OCI-LY7 (cell line): ENCODE data around the gene FRMD8. TPM values are rescaled to one million over a fixed set of nuclear protein-coding genes. Genes with fewer than 3 reads are reported as not detected.
A peak's percentile ranks its signal among the peaks of the same experiment; 100 is the strongest.

ENCODE experiments used
- BruUV-seq: library from RNA; stranded (reverse); fragments of 400-500 nt; replicated peaks from 2 replicates; lab custom pipeline; 2021; lab: Mats Ljungman, UMichigan
- CTCF ChIA-PET: fragments of 300-600 bp; sonication (Branson Sonifier 250); formaldehyde crosslinking; loops from one replicate; lab custom pipeline; 2022; ENCODE audit warnings: antibody characterized with exemption; ENCODE audit not compliant: unreplicated experiment; lab: Charles Lee
- POLR2A ChIA-PET: fragments of 300-600 bp; sonication (Branson Sonifier 250); formaldehyde crosslinking; loops from one replicate; lab custom pipeline; 2022; ENCODE audit warnings: antibody characterized with exemption; lab: Charles Lee
- DNase-seq: peaks from one replicate; pipeline ENCODE4 v3.0.0-alpha.2; 2015; ENCODE audit warnings: low spot score
- H2AFZ ChIP-seq: fragments of 200-600 bp; sonication (generic), shearing (Covaris generic); 2 replicates; pipeline ENCODE4 v1.6.1; 2014; ENCODE audit warnings: mild to moderate bottlenecking, antibody characterized with exemption, low read length, moderate library complexity
- H3K27ac ChIP-seq: fragments of 200-600 bp; sonication (generic); 2 replicates; pipeline ENCODE4 v1.5.1; 2014; ENCODE audit warnings: mixed run types, low read depth, mild to moderate bottlenecking, moderate library complexity, low read length, inconsistent platforms; ENCODE audit not compliant: poor library complexity, severe bottlenecking
- H3K36me3 ChIP-seq: fragments of 200-600 bp; sonication (generic); 2 replicates; pipeline ENCODE4 v1.6.1; 2014; ENCODE audit warnings: mild to moderate bottlenecking, antibody characterized with exemption, low read length, moderate library complexity, mixed read lengths; ENCODE audit not compliant: insufficient read depth
- H3K4me1 ChIP-seq: fragments of 200-600 bp; sonication (generic); 2 replicates; pipeline ENCODE4 v1.5.1; 2014; ENCODE audit warnings: mild to moderate bottlenecking, low read length; ENCODE audit not compliant: insufficient read depth, poor library complexity, severe bottlenecking
- H3K4me2 ChIP-seq: fragments of 200-600 bp; sonication (generic); 2 replicates; pipeline ENCODE4 v1.6.1; 2014; ENCODE audit warnings: mild to moderate bottlenecking, low read length
- H3K4me3 ChIP-seq: fragments of 200-600 bp; sonication (generic); 2 replicates; pipeline ENCODE4 v1.5.1; 2014; ENCODE audit warnings: mild to moderate bottlenecking, low read depth, low read length; ENCODE audit not compliant: poor library complexity, severe bottlenecking
- H3K79me2 ChIP-seq: fragments of 200-600 bp; sonication (generic); 2 replicates; pipeline ENCODE4 v1.6.1; 2016; ENCODE audit warnings: low read depth, mild to moderate bottlenecking, low read length, moderate library complexity, mixed read lengths; ENCODE audit not compliant: insufficient read depth
- H3K9me2 ChIP-seq: fragments of 200-600 bp; sonication (generic); 2 replicates; pipeline ENCODE4 v1.6.1; 2016; ENCODE audit warnings: mild to moderate bottlenecking, low read length, mixed read lengths; ENCODE audit not compliant: insufficient read depth
- H3K9me3 ChIP-seq: fragments of 200-600 bp; sonication (generic); 2 replicates; pipeline ENCODE4 v1.6.1; 2014; ENCODE audit warnings: mild to moderate bottlenecking, mixed run types, low read length, mixed read lengths
- H4K20me1 ChIP-seq: fragments of 200-600 bp; sonication (generic); 2 replicates; pipeline ENCODE4 v1.6.1; 2014; ENCODE audit warnings: mild to moderate bottlenecking, antibody characterized with exemption, low read length, moderate library complexity, mixed read lengths; ENCODE audit not compliant: insufficient read depth
- EZH2phosphoT487 ChIP-seq: fragments of 200-600 bp; sonication (generic); IDR thresholded peaks from 2 replicates; pipeline ENCODE4 v1.6.1; 2018; ENCODE audit warnings: low read depth, borderline replicate concordance, mild to moderate bottlenecking, mixed run types, antibody characterized with exemption, low read length, moderate library complexity, mixed read lengths
- intact Hi-C: fragments of 100-400 bp; cut with micrococcal nuclease; formaldehyde crosslinking; loops from one replicate; pipeline ENCODE4 v1.10.0; 2022; ENCODE audit not compliant: unreplicated experiment
- total RNA-seq, 2 experiments: library from RNA; depleted of rRNA in 1 of 2; stranded (reverse); fragments of >200 nt in 1 of 2; shearing (Covaris generic) in 1 of 2; gene quantifications; 2 replicates each; pipeline ENCODE4 v1.2.3, GENCODE V29; 2014 to 2022
- TF ChIP-seq, protein P1 (sequence below): fragments of 200-600 bp; sonication (generic); conservative IDR thresholded peaks from 2 replicates; pipeline ENCODE4 v1.5.1; 2014; ENCODE audit warnings: mild to moderate bottlenecking, antibody characterized with exemption, low read length, moderate library complexity, mixed read lengths

The FRMD8 gene
- total RNA-seq, 2 experiments from 2014 or later = 37.6 to 55.8 TPM

DNA sequence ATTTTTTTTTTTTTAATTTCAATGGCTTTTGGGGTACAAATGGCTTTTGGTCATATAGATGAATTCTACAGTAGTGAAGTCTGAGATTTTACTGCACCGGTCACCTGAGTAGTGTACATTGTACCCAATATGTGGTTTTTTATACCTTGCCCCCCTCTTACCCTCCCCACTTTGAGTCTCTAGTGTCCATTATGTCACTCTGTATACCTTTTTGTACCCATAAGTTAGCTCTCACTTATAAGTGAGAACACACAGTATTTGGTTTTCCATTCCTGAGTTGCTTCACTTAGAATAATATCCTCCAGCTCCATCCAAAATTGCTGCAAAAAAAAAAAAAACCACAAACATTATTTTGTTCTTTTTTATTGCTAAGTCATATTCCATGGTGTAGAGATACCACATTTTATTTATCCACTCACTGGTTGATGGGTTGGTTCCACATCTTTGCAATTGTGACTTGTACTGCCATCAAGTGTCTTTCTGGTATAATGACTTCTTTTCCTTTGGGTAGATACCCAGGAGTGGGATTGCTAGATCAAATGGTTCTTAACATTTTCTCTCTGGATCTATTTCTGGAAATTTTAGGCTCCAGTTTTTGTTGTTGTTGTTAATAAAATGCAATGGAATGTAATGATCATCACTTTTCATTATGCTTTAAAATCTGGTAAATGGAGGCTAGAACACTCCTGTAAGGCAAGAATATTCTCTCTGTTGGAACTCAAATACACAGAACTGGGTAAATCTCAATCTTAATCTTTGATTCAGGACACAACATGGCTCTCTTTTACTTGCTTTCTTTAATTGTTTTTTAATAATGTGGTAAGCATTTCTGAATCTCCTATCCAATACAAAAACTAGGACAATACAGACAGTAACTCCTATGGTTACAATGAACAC is 46.5 kb downstream of the FRMD8 start:
- no peaks in the 10 kb centered on the region for H4K20me1 ChIP-seq
- H3K79me2 ChIP-seq = peaks cover 67% of the 10 kb centered on the region

DNA sequence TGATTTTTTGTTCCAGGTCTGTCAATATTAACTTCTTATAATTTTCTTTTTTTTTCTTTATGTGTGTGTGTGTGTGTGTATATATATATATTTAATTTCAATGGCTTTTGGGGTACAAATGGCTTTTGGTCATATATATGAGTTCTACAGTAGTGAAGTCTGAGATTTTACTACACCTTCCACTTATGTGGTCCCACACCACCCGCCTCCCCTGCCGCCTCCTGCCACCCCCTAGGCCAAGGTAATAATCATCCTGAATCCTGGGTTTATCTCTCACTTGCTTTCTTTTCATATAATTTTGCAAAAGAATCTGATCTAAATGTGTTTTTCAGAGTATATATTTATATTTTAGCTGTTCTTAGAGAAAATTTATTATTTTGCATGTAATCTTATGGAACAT is 47.2 kb downstream of the FRMD8 start:
- no TSS peak for BruUV-seq
- Histone ChIP-seq H3K27ac (peak overlapping the region; percentile 97), H3K9me3 (no peaks in the 10 kb centered on the region), H3K4me2 (peak overlapping the region; percentile 91), H3K9me2 (no peaks in the 10 kb centered on the region), H3K4me3 (peak overlapping the region; percentile 44), H4K20me1 (no peaks in the 10 kb centered on the region), H3K79me2 (peaks cover 64% of the 10 kb centered on the region), H3K4me1 (peaks cover 85% of the 10 kb centered on the region), H3K36me3 (peaks cover 26% of the 10 kb centered on the region), H2AFZ (no peak overlapping the region)
- TF ChIP-seq, protein P1, sequence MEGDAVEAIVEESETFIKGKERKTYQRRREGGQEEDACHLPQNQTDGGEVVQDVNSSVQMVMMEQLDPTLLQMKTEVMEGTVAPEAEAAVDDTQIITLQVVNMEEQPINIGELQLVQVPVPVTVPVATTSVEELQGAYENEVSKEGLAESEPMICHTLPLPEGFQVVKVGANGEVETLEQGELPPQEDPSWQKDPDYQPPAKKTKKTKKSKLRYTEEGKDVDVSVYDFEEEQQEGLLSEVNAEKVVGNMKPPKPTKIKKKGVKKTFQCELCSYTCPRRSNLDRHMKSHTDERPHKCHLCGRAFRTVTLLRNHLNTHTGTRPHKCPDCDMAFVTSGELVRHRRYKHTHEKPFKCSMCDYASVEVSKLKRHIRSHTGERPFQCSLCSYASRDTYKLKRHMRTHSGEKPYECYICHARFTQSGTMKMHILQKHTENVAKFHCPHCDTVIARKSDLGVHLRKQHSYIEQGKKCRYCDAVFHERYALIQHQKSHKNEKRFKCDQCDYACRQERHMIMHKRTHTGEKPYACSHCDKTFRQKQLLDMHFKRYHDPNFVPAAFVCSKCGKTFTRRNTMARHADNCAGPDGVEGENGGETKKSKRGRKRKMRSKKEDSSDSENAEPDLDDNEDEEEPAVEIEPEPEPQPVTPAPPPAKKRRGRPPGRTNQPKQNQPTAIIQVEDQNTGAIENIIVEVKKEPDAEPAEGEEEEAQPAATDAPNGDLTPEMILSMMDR = no peak
- no peak for TF ChIP-seq EZH2phosphoT487
- intact Hi-C loops = loop anchor here (1.0 kb wide), 2 partner anchors 17 to 67 kb away; no protein-coding TSS in a partner anchor
- ChIA-PET POLR2A (interaction anchor here (0.7 to 1.5 kb wide), 4 partner anchors 14 to 65 kb away, joined by 3 to 10 read pairs (median 4); partner anchors contain the start of gene MALAT1), CTCF (interaction anchor here (1.0 to 1.2 kb wide), 2 partner anchors 74 to 75 kb away, joined by 3 read pairs; no protein-coding TSS in a partner anchor)
- no peak for DNase-seq

More for the DNA sequence above, 46.5 kb downstream of the FRMD8 start:
- no peak overlapping the region for H3K4me3 ChIP-seq
- peaks cover 89% of the 10 kb centered on the region for H3K4me1 ChIP-seq
- H3K27ac ChIP-seq = peak overlapping the region; percentile 97
- no peaks in the 10 kb centered on the region for H3K9me3 ChIP-seq
- no TSS peak for BruUV-seq
- H2AFZ ChIP-seq = no peak overlapping the region
- TF ChIP-seq, protein P1 = peak; percentile 84
- no peak for TF ChIP-seq EZH2phosphoT487
- H3K4me2 ChIP-seq = peak overlapping the region; percentile 91
- H3K9me2 ChIP-seq = no peaks in the 10 kb centered on the region
- DNase-seq = peak; percentile 72
- H3K36me3 ChIP-seq = peaks cover 20% of the 10 kb centered on the region
- POLR2A ChIA-PET = interaction anchor here (0.6 to 1.5 kb wide), 12 partner anchors 9 to 681 kb away, joined by 3 to 10 read pairs (median 4); partner anchors contain the start of genes MALAT1 and NEAT1
- intact Hi-C loops = loop anchor here (1.0 kb wide), 2 partner anchors 17 to 67 kb away; no protein-coding TSS in a partner anchor
- CTCF ChIA-PET = interaction anchor here (0.6 kb wide), 1 partner anchor 17 kb away, joined by 3 read pairs; no protein-coding TSS in a partner anchor
